HepG2 (cell line): ENCODE measurements around the gene COPS4. TPM values are rescaled to one million over a fixed set of nuclear protein-coding genes. Genes with fewer than 3 reads are reported as not detected.
A peak's percentile ranks its signal among the peaks of the same experiment; 100 is the strongest.

ENCODE experiments used
- ATRX ChIP-seq: sonication (generic); formaldehyde crosslinking; IDR thresholded peaks from 2 replicates; pipeline ENCODE4 v1.4.0; 2020; ENCODE audit warnings: missing genetic modification reagents, borderline replicate concordance
- FOXO1 ChIP-seq: sonication (generic); formaldehyde crosslinking; IDR thresholded peaks from 2 replicates; pipeline ENCODE4 v1.4.0; 2020; ENCODE audit warnings: missing genetic modification reagents
- HES4 ChIP-seq: sonication (generic); formaldehyde crosslinking; IDR thresholded peaks from 2 replicates; pipeline ENCODE4 v1.9.0; 2021; ENCODE audit warnings: mild to moderate bottlenecking, missing genetic modification reagents, borderline replicate concordance
- HNRNPK ChIP-seq: fragments of 200-400 bp; formaldehyde crosslinking; IDR thresholded peaks from 2 replicates; pipeline ENCODE4 v1.6.1; 2018; ENCODE audit warnings: low read length, low read depth, moderate library complexity, mild to moderate bottlenecking; ENCODE audit not compliant: poor library complexity, severe bottlenecking
- MEIS2 ChIP-seq: sonication (generic); formaldehyde crosslinking; IDR thresholded peaks from 2 replicates; pipeline ENCODE4 v1.9.0; 2021; ENCODE audit warnings: mild to moderate bottlenecking, missing genetic modification reagents
- MLLT10 ChIP-seq: sonication (generic); formaldehyde crosslinking; IDR thresholded peaks from 2 replicates; pipeline ENCODE4 v1.4.0; 2020; ENCODE audit warnings: missing genetic modification reagents
- RBAK ChIP-seq: sonication (generic); formaldehyde crosslinking; IDR thresholded peaks from 2 replicates; pipeline ENCODE4 v1.5.1; 2020; ENCODE audit warnings: mild to moderate bottlenecking, missing genetic modification reagents
- RBM39 ChIP-seq: fragments of 200-400 bp; formaldehyde crosslinking; IDR thresholded peaks from one replicate; pipeline ENCODE4 v1.6.1; 2018; ENCODE audit warnings: antibody characterized with exemption, mild to moderate bottlenecking, low read depth, low read length; ENCODE audit not compliant: poor library complexity, severe bottlenecking
- SALL2 ChIP-seq: sonication (generic); formaldehyde crosslinking; IDR thresholded peaks from 2 replicates; pipeline ENCODE4 v1.8.1; 2023; ENCODE audit warnings: mild to moderate bottlenecking, missing genetic modification reagents, inconsistent platforms
- TARDBP ChIP-seq: sonication (generic); formaldehyde crosslinking; IDR thresholded peaks from 2 replicates; pipeline ENCODE4 v1.8.0; 2022; ENCODE audit warnings: mild to moderate bottlenecking, missing genetic modification reagents
- ZNF124 ChIP-seq: sonication (generic); formaldehyde crosslinking; IDR thresholded peaks from 2 replicates; pipeline ENCODE4 v1.4.0; 2020; ENCODE audit warnings: missing genetic modification reagents
- ZNF180 ChIP-seq: sonication (generic); formaldehyde crosslinking; IDR thresholded peaks from 2 replicates; pipeline ENCODE4 v1.4.0; 2020; ENCODE audit warnings: low read depth, missing genetic modification reagents, borderline replicate concordance
- ZNF263 ChIP-seq: sonication (generic); formaldehyde crosslinking; IDR thresholded peaks from 2 replicates; pipeline ENCODE4 v1.4.0; 2020; ENCODE audit warnings: missing genetic modification reagents
- ZNF333 ChIP-seq: sonication (generic); formaldehyde crosslinking; IDR thresholded peaks from 2 replicates; pipeline ENCODE4 v1.4.0; 2020; ENCODE audit warnings: mild to moderate bottlenecking, missing genetic modification reagents, borderline replicate concordance
- ZNF496 ChIP-seq: sonication (generic); formaldehyde crosslinking; IDR thresholded peaks from 2 replicates; pipeline ENCODE4 v1.8.1; 2023; ENCODE audit warnings: mild to moderate bottlenecking, moderate library complexity, missing genetic modification reagents; ENCODE audit not compliant: insufficient replicate concordance
- ZNF768 ChIP-seq: sonication (generic); formaldehyde crosslinking; IDR thresholded peaks from 2 replicates; pipeline ENCODE4 v1.4.0; 2020; ENCODE audit warnings: missing genetic modification reagents
- ZSCAN30 ChIP-seq: sonication (generic); formaldehyde crosslinking; IDR thresholded peaks from 2 replicates; pipeline ENCODE4 v1.5.0; 2020; ENCODE audit warnings: mild to moderate bottlenecking, missing genetic modification reagents
- ZSCAN9 ChIP-seq: IDR thresholded peaks from 2 replicates; pipeline ENCODE4 v1.6.1; 2016; ENCODE audit warnings: borderline replicate concordance
- polyA plus RNA-seq, 8 experiments: library from polyadenylated mRNA; depleted of rRNA in 3 of 8; stranded (reverse) in 7 of 8; unstranded in 1 of 8; fragments of >200 nt; fragmentation: Illumina TruSeq in 4 of 8; extraction: Trizol in 4 of 8; gene quantifications; 2 replicates each; pipeline versions ENCODE4 v1.2.1 to v1.2.3, GENCODE V29; 2011 to 2016; ENCODE audit warnings: low read depth in 4 of 8, missing spikeins in 1 of 8, mixed read lengths in 1 of 8; ENCODE audit not compliant: insufficient read depth in 1 of 8
- total RNA-seq, 5 experiments: library from RNA; depleted of rRNA; stranded (reverse); fragments of >200 nt; fragmentation: Illumina TruSeq; extraction: Trizol; gene quantifications; 2 replicates each; pipeline ENCODE4 v1.2.3, GENCODE V29; 2016; ENCODE audit warnings: low read depth in 1 of 5
- TF ChIP-seq, protein P1 (sequence below): sonication (generic); formaldehyde crosslinking; IDR thresholded peaks from 2 replicates; pipeline ENCODE4 v1.8.0; 2022; ENCODE audit warnings: mild to moderate bottlenecking, missing genetic modification reagents, borderline replicate concordance
- TF ChIP-seq, protein P2 (sequence below), 2 experiments: sonication (generic) in 1 of 2; formaldehyde crosslinking in 1 of 2; IDR thresholded peaks; 2 replicates each; pipeline versions ENCODE4 v1.6.1 to v1.9.0; 2014 to 2022; ENCODE audit warnings: antibody characterized with exemption in 1 of 2, borderline replicate concordance in 1 of 2, inconsistent platforms in 1 of 2, low read depth in 1 of 2, missing genetic modification reagents in 1 of 2
- TF ChIP-seq, protein P3 (sequence below): sonication (generic); formaldehyde crosslinking; IDR thresholded peaks from 2 replicates; pipeline ENCODE4 v1.8.0; 2022; ENCODE audit warnings: missing genetic modification reagents, low read depth, mild to moderate bottlenecking, borderline replicate concordance

COPS4 gene
- total and polyA plus RNA-seq, 2 of the 13 experiments (the other 11 are each of a cell fraction or from before 2014, with no cell fraction given), result 28.8 to 52.5 TPM

DNA sequence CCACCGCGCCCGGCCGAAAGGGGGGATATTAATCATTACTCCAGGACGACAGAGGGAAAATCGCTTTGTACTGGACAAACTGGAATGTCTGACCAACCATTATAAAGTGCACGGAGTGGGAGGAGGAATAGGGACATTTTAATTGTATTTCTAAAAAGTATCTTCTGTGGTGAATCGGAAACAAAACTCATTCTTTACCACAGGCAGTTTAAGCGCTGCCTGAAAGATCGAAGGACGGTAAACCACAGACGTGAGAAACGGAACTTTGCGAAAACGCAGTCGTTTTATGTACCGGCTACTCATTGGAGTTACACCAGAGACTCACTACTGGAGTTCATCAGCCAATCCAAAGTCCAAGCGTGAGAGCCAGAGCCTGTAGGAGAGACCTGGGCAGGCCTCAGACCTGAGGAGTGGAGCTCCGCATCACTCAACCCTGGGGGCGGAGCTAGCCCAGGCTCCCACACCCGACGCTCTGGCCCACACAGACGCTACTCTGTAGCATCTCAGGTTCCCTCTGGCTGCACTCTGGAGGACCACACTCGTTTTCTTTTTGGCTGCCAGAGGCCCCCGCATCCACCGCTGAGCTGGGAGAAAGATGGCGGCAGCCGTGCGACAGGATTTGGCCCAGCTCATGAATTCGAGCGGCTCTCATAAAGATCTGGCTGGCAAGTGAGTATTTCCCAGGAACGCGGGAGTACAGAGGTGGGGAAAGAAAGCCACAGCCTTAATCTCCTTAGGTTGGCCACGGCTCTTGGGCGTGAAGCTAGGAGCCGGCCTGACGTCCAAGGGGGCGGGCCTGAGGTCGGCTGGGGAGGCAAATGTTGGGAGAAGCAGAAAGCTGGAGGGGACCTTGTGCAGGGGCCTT lies at the start of gene COPS4 (continued):
- TF ChIP-seq, protein P1, sequence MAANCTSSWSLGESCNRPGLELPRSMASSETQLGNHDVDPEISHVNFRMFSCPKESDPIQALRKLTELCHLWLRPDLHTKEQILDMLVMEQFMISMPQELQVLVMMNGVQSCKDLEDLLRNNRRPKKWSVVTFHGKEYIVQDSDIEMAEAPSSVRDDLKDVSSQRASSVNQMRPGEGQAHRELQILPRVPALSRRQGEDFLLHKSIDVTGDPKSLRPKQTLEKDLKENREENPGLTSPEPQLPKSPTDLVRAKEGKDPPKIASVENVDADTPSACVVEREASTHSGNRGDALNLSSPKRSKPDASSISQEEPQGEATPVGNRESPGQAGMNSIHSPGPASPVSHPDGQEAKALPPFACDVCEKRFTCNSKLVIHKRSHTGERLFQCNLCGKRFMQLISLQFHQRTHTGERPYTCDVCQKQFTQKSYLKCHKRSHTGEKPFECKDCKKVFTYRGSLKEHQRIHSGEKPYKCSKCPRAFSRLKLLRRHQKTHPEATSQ (CRISPR knock-in tag), result peak; percentile 37; the same call in 1 of the 2 replicates
- TF ChIP-seq MLLT10 (CRISPR knock-in tag) (no peak), FOXO1 (CRISPR knock-in tag) (peak; percentile 7; the same call in 1 of the 2 replicates), RBM39 (peak; percentile 33), SALL2 (peak; percentile 78), ZNF180 (no peak), TARDBP (CRISPR knock-in tag) (peak; percentile 90), ZSCAN9 (CRISPR knock-in tag) (no peak; the same call in 1 of the 2 replicates), MEIS2 (CRISPR knock-in tag) (peak; percentile 67; the same call in 1 of the 2 replicates), ZNF333 (0 out of 2 replicates have a peak, but pooled peaks have one; percentile 25), ZSCAN30 (peak; percentile 85; the same call in 1 of the 2 replicates), ZNF124 (CRISPR knock-in tag) (peak; percentile 78; the same call in 1 of the 2 replicates), ZNF263 (CRISPR knock-in tag) (peak; percentile 12; the same call in 1 of the 2 replicates), ATRX (CRISPR knock-in tag) (no peak), HES4 (CRISPR knock-in tag) (no peak), ZNF768 (CRISPR knock-in tag) (no peak), HNRNPK (no peak), ZNF496 (no peak), RBAK (CRISPR knock-in tag) (no peak)
- TF ChIP-seq, protein P2, sequence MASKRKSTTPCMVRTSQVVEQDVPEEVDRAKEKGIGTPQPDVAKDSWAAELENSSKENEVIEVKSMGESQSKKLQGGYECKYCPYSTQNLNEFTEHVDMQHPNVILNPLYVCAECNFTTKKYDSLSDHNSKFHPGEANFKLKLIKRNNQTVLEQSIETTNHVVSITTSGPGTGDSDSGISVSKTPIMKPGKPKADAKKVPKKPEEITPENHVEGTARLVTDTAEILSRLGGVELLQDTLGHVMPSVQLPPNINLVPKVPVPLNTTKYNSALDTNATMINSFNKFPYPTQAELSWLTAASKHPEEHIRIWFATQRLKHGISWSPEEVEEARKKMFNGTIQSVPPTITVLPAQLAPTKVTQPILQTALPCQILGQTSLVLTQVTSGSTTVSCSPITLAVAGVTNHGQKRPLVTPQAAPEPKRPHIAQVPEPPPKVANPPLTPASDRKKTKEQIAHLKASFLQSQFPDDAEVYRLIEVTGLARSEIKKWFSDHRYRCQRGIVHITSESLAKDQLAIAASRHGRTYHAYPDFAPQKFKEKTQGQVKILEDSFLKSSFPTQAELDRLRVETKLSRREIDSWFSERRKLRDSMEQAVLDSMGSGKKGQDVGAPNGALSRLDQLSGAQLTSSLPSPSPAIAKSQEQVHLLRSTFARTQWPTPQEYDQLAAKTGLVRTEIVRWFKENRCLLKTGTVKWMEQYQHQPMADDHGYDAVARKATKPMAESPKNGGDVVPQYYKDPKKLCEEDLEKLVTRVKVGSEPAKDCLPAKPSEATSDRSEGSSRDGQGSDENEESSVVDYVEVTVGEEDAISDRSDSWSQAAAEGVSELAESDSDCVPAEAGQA (IDR thresholded peaks at IDR 0.05; ENCODE audit: low read depth), result 0 out of 2 replicates have a peak, but pooled peaks have one; percentile 60
- TF ChIP-seq, protein P2 (CRISPR knock-in tag; IDR thresholded peaks at IDR 0.05; ENCODE audit: borderline replicate concordance), result no peak; the same call in 1 of the 2 replicates
- TF ChIP-seq, protein P3, sequence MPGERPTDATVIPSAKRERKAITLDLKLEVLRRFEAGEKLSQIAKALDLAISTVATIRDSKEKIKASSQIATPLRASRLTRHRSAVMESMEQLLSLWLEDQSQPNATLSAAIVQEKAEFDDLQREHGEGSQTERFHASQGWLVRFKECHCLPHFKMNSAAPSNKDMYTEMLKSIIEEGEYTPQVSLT (CRISPR knock-in tag), result no peak
